Measurements from ENCODE around the gene KRT81.

GRCh38 chr12:52253391-52254179, 37.7 kb downstream of the KRT81 start:
- no peak for TF ChIP-seq CTCF (IDR thresholded peaks at IDR 0.05)
- TF ChIP-seq POLR2A (IDR thresholded peaks at IDR 0.05): no peak
- TF ChIP-seq POLR2AphosphoS5 (IDR thresholded peaks at IDR 0.05): no peak

Data from breast epithelium (tissue), 3 donors.